Esophagus muscularis mucosa (tissue), 4 donors: ENCODE data around the gene FBXL19. TPM values are rescaled to one million over a fixed set of nuclear protein-coding genes. Genes with fewer than 3 reads are reported as not detected.

Experiments used
- DNase-seq: peaks from one replicate; pipeline ENCODE4 v3.0.0-alpha.2; 2017; ENCODE audit errors: extremely low spot score
- H3K27ac ChIP-seq, 4 donors: fragments of 200-600 bp; sonication (generic); replicated peaks in 1 of 4; 1 replicate in 3 of 4; 2 replicates in 1 of 4; pipeline ENCODE4 v1.5.1; 2016 to 2019; ENCODE audit warnings: mild to moderate bottlenecking in 1 of 4
- H3K27me3 ChIP-seq, 4 donors: fragments of 200-600 bp; sonication (generic); one replicate each; pipeline versions ENCODE4 v1.5.1 to v1.6.0; 2016 to 2019
- H3K36me3 ChIP-seq, 4 donors: fragments of 200-600 bp; sonication (generic); one replicate each; pipeline ENCODE4 v1.5.1; 2016 to 2019
- H3K4me1 ChIP-seq, 4 donors: fragments of 200-600 bp; sonication (generic); one replicate each; pipeline ENCODE4 v1.5.1; 2016 to 2019
- H3K4me3 ChIP-seq, 4 donors: fragments of 200-600 bp; sonication (generic); 1 replicate in 2 of 4; 2 replicates in 2 of 4; pipeline ENCODE4 v1.5.1; 2016 to 2019; ENCODE audit warnings: mild to moderate bottlenecking in 4 of 4, moderate library complexity in 1 of 4
- H3K9me3 ChIP-seq, 4 donors: fragments of 200-600 bp; sonication (generic); 1 replicate in 3 of 4; 2 replicates in 1 of 4; pipeline ENCODE4 v1.5.1; 2016 to 2019
- EP300 ChIP-seq: sonication (generic); formaldehyde crosslinking; IDR thresholded peaks from one replicate; pipeline ENCODE4 v1.6.1; 2017; ENCODE audit warnings: antibody characterized with exemption
- POLR2A ChIP-seq: fragments of 450-650 bp; IDR thresholded peaks from one replicate; pipeline ENCODE4 v1.6.1; 2017; ENCODE audit warnings: antibody characterized with exemption, moderate library complexity, mild to moderate bottlenecking, low read depth
- POLR2AphosphoS5 ChIP-seq, 2 donors: sonication (generic); formaldehyde crosslinking; IDR thresholded peaks; one replicate each; pipeline ENCODE4 v1.6.1; 2017; ENCODE audit warnings: antibody characterized with exemption in 2 of 2
- WGBS: methylation state at CpG from one replicate; pipeline ENCODE4 v1.1.5; 2018; 5-methylcytosine and 5-hydroxymethylcytosine counted together
- intact Hi-C: fragments of 100-400 bp; cut with DNase I; formaldehyde crosslinking; loops from one replicate; pipeline ENCODE4 v1.15.1; 2023
- total RNA-seq, 4 donors: library from RNA; depleted of rRNA; stranded (reverse); fragments of >200 nt; gene quantifications; one replicate each; pipeline versions ENCODE4 v1.1.0 to v1.2.1, GENCODE V29; 2016
- TF ChIP-seq, protein P1 (sequence below), 3 experiments: fragments of 200-600 bp in 2 of 3; fragments of 450-650 bp in 1 of 3; sonication (generic) in 2 of 3; IDR thresholded peaks; one replicate each; pipeline ENCODE4 v1.5.1; 2017 to 2019; ENCODE audit warnings: antibody characterized with exemption in 3 of 3, mild to moderate bottlenecking in 2 of 3, moderate library complexity in 1 of 3

Gene FBXL19
- total RNA-seq, 4 donors from 2014 or later: 12.1 to 28.1 (median 17.7) TPM

DNA sequence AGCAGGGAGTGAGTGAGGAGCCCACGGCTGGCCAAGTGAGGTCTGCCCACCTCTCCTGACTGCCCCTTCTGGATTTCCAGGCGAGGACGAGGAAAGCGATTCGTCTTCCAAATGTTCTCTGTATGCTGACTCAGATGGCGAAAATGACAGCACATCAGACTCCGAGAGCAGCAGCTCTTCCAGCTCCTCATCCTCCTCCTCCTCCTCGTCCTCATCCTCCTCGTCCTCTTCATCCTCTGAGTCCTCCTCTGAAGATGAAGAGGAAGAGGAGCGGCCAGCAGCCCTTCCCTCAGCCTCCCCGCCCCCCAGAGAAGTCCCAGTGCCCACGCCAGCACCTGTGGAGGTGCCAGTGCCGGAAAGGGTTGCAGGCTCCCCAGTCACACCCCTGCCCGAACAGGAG lies 47.9 kb downstream of the FBXL19 start:
- TF ChIP-seq POLR2A (no peak), EP300 (no peak), POLR2AphosphoS5 (IDR thresholded peaks at IDR 0.05) (no peak)
- TF ChIP-seq, protein P1, sequence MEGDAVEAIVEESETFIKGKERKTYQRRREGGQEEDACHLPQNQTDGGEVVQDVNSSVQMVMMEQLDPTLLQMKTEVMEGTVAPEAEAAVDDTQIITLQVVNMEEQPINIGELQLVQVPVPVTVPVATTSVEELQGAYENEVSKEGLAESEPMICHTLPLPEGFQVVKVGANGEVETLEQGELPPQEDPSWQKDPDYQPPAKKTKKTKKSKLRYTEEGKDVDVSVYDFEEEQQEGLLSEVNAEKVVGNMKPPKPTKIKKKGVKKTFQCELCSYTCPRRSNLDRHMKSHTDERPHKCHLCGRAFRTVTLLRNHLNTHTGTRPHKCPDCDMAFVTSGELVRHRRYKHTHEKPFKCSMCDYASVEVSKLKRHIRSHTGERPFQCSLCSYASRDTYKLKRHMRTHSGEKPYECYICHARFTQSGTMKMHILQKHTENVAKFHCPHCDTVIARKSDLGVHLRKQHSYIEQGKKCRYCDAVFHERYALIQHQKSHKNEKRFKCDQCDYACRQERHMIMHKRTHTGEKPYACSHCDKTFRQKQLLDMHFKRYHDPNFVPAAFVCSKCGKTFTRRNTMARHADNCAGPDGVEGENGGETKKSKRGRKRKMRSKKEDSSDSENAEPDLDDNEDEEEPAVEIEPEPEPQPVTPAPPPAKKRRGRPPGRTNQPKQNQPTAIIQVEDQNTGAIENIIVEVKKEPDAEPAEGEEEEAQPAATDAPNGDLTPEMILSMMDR (IDR thresholded peaks at IDR 0.05): no peak
- 94% methylated on average over 13 of the region's 14 CpGs for WGBS
- no peak overlapping the region for H3K4me3 ChIP-seq
- H3K27ac ChIP-seq: no peak overlapping the region
- peaks cover 0 to 3% (median 0%) of the 10 kb centered on the region in 4 donors for H3K4me1 ChIP-seq
- H3K36me3 ChIP-seq: peaks cover 83 to 100% (median 100%) of the 10 kb centered on the region in 4 donors
- H3K9me3 ChIP-seq: no peaks in the 10 kb centered on the region
- no peak for DNase-seq
- H3K27me3 ChIP-seq: no peaks in the 10 kb centered on the region
- intact Hi-C loops: no loop called here

DNA sequence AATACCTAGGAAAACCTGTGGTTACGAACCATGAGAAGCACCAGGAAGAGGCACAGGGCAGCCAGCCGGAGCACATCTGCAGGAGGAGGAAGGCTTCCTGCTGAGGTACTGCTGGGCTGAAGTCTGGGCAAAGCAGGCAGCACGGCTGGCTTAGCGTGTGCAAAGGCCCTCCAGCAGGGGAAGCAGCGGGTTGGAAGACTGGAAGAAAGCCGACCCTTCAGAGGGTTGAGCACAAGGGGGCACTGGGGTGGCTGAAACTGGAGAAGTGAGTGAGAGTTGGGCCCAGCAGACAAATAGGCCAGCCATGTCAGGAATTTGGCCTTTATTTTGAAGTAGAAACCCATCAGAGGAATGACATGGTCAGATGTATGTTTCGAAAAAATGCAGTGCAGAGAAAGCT lies 49.5 kb downstream of the FBXL19 start:
- no peak for DNase-seq
- Histone ChIP-seq H3K4me1 (no peaks in the 10 kb centered on the region), H3K36me3 (peaks cover 84 to 100% (median 100%) of the 10 kb centered on the region in 4 donors), H3K4me3 (no peak overlapping the region), H3K9me3 (no peaks in the 10 kb centered on the region), H3K27ac (no peak overlapping the region), H3K27me3 (no peaks in the 10 kb centered on the region)
- intact Hi-C loops: no loop called here
- no peak for TF ChIP-seq EP300
- TF ChIP-seq POLR2AphosphoS5 (IDR thresholded peaks at IDR 0.05): no peak
- TF ChIP-seq, protein P1 (IDR thresholded peaks at IDR 0.05): no peak
- no peak for TF ChIP-seq POLR2A
- WGBS: 78% methylated on average over 7 of the region's 7 CpGs

DNA sequence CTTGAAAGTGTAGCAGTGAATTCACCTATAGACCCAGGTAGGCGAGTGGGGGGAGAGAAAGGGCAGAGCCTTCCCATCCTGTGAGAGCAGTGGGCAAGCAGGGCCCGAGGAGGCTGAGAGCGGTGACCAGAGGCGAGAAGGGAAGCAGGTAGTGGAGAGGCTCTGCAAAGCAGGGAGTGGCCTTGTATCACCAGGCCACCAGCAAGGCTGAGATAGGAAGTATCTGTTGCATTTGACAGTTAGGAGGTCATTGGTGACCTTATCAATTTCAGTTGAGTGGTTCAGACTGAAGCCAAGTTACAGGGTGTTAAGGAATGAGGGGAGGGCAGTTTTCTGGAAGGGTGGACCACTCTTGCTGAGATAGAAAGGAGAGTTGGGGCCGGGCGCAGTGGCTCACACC lies 51.0 kb downstream of the FBXL19 start:
- Histone ChIP-seq H3K9me3 (no peaks in the 10 kb centered on the region), H3K4me1 (no peaks in the 10 kb centered on the region), H3K27ac (no peak overlapping the region), H3K4me3 (no peak overlapping the region), H3K36me3 (peaks cover 75 to 100% (median 98%) of the 10 kb centered on the region in 4 donors), H3K27me3 (no peaks in the 10 kb centered on the region)
- no peak for TF ChIP-seq POLR2AphosphoS5 (IDR thresholded peaks at IDR 0.05)
- TF ChIP-seq POLR2A: no peak
- TF ChIP-seq EP300: no peak
- TF ChIP-seq, protein P1 (IDR thresholded peaks at IDR 0.05): no peak
- 96% methylated on average over 6 of the region's 6 CpGs for WGBS
- DNase-seq: no peak
- intact Hi-C loops: no loop called here

DNA sequence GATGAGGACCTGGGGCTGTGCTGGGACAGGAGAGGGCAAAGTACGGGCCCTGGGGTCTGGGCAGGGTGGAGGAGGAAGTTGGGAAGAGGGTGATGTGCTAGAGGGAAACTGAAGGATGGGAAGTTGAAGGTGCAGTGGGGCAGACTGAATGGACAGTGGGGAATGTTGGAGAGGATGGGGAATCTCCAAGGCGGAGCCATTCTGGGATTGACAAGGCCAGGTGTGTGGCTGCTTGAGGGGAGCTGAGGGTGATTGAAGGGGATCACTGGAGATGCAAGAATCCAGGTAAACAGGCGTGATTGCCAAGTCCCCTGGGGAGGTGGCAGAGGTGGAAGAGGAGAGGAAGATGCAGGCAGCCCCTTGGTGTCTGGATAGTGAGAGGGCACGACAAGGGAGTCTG lies 53.1 kb downstream of the FBXL19 start:
- intact Hi-C loops: no loop called here
- peaks cover 74 to 100% (median 98%) of the 10 kb centered on the region in 4 donors for H3K36me3 ChIP-seq
- no peaks in the 10 kb centered on the region for H3K4me1 ChIP-seq
- no peaks in the 10 kb centered on the region for H3K27me3 ChIP-seq
- H3K27ac ChIP-seq: no peak overlapping the region
- TF ChIP-seq POLR2A (no peak), EP300 (no peak), POLR2AphosphoS5 (IDR thresholded peaks at IDR 0.05) (no peak)
- TF ChIP-seq, protein P1 (IDR thresholded peaks at IDR 0.05): no peak
- no peak overlapping the region for H3K4me3 ChIP-seq
- 86% methylated on average over 4 of the region's 4 CpGs for WGBS
- H3K9me3 ChIP-seq: no peaks in the 10 kb centered on the region
- DNase-seq: no peak

DNA sequence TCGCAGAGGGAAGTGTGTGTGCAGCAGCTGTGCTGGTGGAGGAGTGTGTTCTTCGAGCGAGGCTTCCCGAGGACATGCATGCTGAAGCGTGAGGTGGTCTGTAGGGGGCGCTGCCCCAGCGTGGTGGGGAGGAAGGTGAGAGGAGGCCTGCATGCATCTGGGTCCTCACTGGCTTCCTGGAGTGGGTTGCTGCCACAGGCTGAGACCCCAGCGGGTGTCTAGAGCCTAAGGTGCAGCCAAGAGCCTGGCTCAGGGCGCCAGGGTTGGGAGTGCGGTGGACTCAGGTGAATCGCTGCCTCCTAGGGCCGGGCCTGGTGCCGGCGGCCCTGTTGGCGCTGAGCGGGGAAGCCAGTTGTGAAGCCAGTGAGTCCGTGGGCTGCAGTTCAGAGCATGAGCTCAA lies 54.1 kb downstream of the FBXL19 start:
- H3K36me3 ChIP-seq: peaks cover 64 to 100% (median 98%) of the 10 kb centered on the region in 4 donors
- no peak for DNase-seq
- no peaks in the 10 kb centered on the region for H3K9me3 ChIP-seq
- H3K4me1 ChIP-seq: no peaks in the 10 kb centered on the region
- TF ChIP-seq POLR2A: no peak
- TF ChIP-seq POLR2AphosphoS5 (IDR thresholded peaks at IDR 0.05): no peak
- no peak for TF ChIP-seq EP300
- TF ChIP-seq, protein P1 (IDR thresholded peaks at IDR 0.05): no peak
- intact Hi-C loops: no loop called here
- WGBS: 75% methylated on average over 15 of the region's 17 CpGs
- no peak overlapping the region for H3K4me3 ChIP-seq
- H3K27me3 ChIP-seq: no peaks in the 10 kb centered on the region
- H3K27ac ChIP-seq: no peak overlapping the region
